ENCODE measurements around the gene CEP170B.

CEP170B gene

DNA sequence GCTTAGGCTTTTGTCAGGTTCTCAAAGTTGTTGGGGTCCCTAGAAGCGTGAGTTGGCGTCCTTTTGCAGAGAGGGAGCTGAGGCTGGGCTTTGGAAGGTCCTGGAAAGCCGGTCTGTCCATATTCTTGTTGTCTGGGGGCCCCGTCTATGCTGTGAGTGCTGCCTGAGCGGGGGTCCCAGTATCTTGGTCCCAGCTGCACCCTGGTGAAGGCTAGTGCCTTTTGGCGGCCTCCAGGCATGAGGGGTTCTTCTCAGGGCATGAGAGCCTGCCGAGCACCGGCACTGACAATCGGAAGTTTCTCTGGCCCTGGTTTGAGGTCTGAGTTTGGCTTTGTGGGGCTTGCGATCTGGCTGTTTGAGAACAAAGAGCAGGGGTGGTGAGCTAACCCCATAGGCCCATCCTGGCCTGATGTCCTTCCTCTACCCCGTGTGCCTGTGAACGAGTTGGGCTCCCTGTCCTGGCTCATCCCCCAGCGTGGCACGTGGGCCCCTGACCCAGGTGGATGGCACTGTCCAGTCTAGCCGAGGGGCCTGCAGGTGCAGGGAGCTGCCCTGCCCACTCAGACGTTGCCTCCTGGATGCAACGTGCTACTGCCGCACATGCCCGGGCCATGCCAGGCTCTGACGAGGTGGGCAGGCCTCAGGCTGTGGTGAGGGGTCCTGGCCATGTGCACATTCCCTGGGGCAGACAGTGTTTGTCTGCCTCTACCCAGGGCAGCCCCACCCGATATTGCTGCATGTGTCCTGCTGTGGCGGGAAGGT lies 3.9 kb downstream of the CEP170B start:
- Histone ChIP-seq H3K79me2 (ENCODE audit: insufficient read depth, low read length) (no peaks in the 10 kb centered on the region), H2AFZ (ENCODE audit: low read length) (no peak overlapping the region), H3K9me2 (ENCODE audit: low read depth, low read length) (no peaks in the 10 kb centered on the region), H3K9ac (ENCODE audit: low read length) (no peak overlapping the region), H4K20me1 (ENCODE audit: insufficient read depth, low read length) (no peaks in the 10 kb centered on the region), H3K36me3 (ENCODE audit: insufficient read depth, low read length) (no peaks in the 10 kb centered on the region), H3F3A (ENCODE audit: insufficient read depth, low read length) (no peaks in the 10 kb centered on the region), H3K4me2 (ENCODE audit: low read length) (no peak overlapping the region), H3K27ac (ENCODE audit: low read depth, low read length, poor library complexity, severe bottlenecking) (no peak overlapping the region), H3K4me3 (ENCODE audit: low read depth, low read length, poor library complexity, severe bottlenecking) (no peak overlapping the region), H3K27me3 (ENCODE audit: insufficient read depth, low read length) (peaks cover 34% of the 10 kb centered on the region), H3K4me1 (ENCODE audit: insufficient read depth, low read length, severe bottlenecking) (peaks cover 4% of the 10 kb centered on the region), H3K9me3 (ENCODE audit: low read length) (no peaks in the 10 kb centered on the region)
- no peak for TF ChIP-seq EZH2 (IDR thresholded peaks at IDR 0.05; ENCODE audit: borderline replicate concordance, low read length)
- TF ChIP-seq, protein P1, sequence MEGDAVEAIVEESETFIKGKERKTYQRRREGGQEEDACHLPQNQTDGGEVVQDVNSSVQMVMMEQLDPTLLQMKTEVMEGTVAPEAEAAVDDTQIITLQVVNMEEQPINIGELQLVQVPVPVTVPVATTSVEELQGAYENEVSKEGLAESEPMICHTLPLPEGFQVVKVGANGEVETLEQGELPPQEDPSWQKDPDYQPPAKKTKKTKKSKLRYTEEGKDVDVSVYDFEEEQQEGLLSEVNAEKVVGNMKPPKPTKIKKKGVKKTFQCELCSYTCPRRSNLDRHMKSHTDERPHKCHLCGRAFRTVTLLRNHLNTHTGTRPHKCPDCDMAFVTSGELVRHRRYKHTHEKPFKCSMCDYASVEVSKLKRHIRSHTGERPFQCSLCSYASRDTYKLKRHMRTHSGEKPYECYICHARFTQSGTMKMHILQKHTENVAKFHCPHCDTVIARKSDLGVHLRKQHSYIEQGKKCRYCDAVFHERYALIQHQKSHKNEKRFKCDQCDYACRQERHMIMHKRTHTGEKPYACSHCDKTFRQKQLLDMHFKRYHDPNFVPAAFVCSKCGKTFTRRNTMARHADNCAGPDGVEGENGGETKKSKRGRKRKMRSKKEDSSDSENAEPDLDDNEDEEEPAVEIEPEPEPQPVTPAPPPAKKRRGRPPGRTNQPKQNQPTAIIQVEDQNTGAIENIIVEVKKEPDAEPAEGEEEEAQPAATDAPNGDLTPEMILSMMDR (IDR thresholded peaks at IDR 0.05; ENCODE audit: low read length): no peak

DNA sequence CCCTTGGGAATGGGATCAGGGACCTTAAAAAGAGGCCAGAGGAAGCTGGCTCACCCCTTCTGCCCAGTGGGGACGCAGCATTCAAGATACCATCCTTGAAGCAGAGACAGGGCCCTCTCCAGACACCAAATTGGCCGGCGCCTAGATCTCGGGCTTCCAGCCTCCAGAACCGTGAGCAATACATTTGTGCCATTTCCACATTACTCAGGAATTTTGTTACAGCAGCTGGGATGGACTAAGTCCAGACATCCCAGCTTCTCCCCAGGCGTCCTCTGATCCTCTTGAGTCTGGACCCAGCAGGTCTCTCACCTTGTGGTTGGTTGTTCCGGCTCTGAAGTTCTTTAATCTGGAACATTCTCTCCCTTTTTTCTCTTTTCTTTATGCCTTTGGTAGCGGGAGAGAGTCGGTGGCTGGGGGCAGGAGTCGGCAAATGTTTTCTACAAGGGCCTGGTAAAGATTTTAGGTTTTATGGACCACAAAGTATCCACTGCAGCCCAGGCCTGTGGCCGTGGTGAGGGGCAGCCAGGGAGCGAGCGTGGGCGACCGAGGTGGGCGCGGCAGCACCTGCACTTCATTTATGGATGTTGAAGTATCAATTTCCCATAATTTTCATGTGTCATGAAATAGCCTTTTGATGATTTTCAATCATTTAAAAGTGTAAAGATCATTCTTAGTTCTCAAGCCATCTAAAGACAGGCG lies 4.8 kb downstream of the CEP170B start:
- no peak overlapping the region for H3K27ac ChIP-seq (ENCODE audit: low read depth, low read length, poor library complexity, severe bottlenecking)
- H3K9me3 ChIP-seq (ENCODE audit: low read length): no peaks in the 10 kb centered on the region
- H3K27me3 ChIP-seq (ENCODE audit: insufficient read depth, low read length): peaks cover 31% of the 10 kb centered on the region
- H4K20me1 ChIP-seq (ENCODE audit: insufficient read depth, low read length): no peaks in the 10 kb centered on the region
- no peaks in the 10 kb centered on the region for H3K79me2 ChIP-seq (ENCODE audit: insufficient read depth, low read length)
- H3K4me1 ChIP-seq (ENCODE audit: insufficient read depth, low read length, severe bottlenecking): peaks cover under 1% of the 10 kb centered on the region
- no peak overlapping the region for H3K4me3 ChIP-seq (ENCODE audit: low read depth, low read length, poor library complexity, severe bottlenecking)
- TF ChIP-seq EZH2 (IDR thresholded peaks at IDR 0.05; ENCODE audit: borderline replicate concordance, low read length): no peak
- H2AFZ ChIP-seq (ENCODE audit: low read length): no peak overlapping the region
- H3K9ac ChIP-seq (ENCODE audit: low read length): no peak overlapping the region
- no peaks in the 10 kb centered on the region for H3F3A ChIP-seq (ENCODE audit: insufficient read depth, low read length)
- no peaks in the 10 kb centered on the region for H3K36me3 ChIP-seq (ENCODE audit: insufficient read depth, low read length)
- no peaks in the 10 kb centered on the region for H3K9me2 ChIP-seq (ENCODE audit: low read depth, low read length)
- H3K4me2 ChIP-seq (ENCODE audit: low read length): no peak overlapping the region

DNA sequence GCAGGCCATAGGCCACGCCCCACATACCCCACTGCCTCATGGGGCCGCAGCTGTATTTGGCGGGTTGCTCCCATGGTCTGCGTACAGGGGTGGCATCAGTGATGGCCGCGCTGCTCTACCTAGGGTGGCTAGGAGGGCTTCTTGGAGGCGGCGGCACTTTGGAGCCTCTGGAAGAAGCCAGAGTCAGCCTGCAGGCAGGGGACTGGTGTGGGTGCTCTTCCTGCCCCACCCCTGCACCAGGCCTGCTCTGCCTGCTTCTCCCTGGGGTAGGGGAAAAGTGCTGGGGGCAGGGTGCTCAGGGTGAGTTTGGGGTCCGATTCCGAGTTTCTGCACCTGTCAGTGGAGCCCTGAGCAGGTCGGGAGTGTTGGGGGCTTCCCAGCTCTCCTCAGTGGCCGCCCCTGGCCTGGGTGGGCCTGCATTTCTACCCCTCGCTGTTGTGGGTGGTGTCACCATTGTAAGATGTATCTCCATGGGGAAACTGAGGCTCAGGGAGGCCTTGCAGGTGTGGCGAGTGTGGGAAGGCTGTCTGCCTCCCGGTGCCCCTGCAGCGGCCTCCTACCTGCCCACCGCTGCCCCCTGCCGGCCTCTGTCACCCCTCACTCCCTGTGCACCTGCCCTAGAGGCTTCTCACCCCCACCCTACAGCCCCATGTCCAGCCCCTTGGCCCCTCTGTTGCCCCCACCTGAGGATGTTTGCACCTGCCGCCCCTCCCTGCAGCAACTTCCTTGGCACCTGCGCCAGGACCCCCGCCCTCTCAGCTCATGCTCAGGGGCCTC lies 5.5 kb downstream of the CEP170B start:
- Histone ChIP-seq H4K20me1 (ENCODE audit: insufficient read depth, low read length) (no peaks in the 10 kb centered on the region), H3K4me3 (ENCODE audit: low read depth, low read length, poor library complexity, severe bottlenecking) (no peak overlapping the region), H3K27me3 (ENCODE audit: insufficient read depth, low read length) (peaks cover 31% of the 10 kb centered on the region), H3K4me1 (ENCODE audit: insufficient read depth, low read length, severe bottlenecking) (no peaks in the 10 kb centered on the region), H2AFZ (ENCODE audit: low read length) (no peak overlapping the region), H3F3A (ENCODE audit: insufficient read depth, low read length) (no peaks in the 10 kb centered on the region), H3K27ac (ENCODE audit: low read depth, low read length, poor library complexity, severe bottlenecking) (no peak overlapping the region), H3K36me3 (ENCODE audit: insufficient read depth, low read length) (no peaks in the 10 kb centered on the region), H3K79me2 (ENCODE audit: insufficient read depth, low read length) (no peaks in the 10 kb centered on the region), H3K9me2 (ENCODE audit: low read depth, low read length) (no peaks in the 10 kb centered on the region), H3K9me3 (ENCODE audit: low read length) (no peaks in the 10 kb centered on the region), H3K4me2 (ENCODE audit: low read length) (no peak overlapping the region), H3K9ac (ENCODE audit: low read length) (no peak overlapping the region)
- TF ChIP-seq, protein P1 (IDR thresholded peaks at IDR 0.05; ENCODE audit: low read length): peak; percentile 53
- no peak for TF ChIP-seq EZH2 (IDR thresholded peaks at IDR 0.05; ENCODE audit: borderline replicate concordance, low read length)
